ENCODE results near the gene AASS.

The AASS gene

DNA sequence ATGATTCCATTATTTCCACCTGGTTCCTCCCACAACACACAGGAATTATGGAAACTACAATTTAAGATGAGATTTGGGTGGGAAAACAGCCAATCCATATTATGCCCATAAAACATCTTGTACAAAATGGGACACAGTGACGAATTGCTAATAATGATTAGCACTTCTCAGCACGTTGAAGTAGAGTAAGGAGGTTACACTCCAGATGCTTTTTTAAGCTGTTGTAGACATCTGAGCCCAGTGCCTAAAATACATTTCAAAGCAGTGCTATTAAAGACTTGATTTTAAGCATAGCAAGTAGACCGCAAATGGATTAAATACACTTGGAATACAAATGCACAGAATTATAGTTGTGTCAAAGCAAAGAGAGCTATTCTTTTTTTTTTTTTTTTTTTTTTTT is 105.9 kb downstream of the AASS start:
- DNase-seq, result no peak

DNA sequence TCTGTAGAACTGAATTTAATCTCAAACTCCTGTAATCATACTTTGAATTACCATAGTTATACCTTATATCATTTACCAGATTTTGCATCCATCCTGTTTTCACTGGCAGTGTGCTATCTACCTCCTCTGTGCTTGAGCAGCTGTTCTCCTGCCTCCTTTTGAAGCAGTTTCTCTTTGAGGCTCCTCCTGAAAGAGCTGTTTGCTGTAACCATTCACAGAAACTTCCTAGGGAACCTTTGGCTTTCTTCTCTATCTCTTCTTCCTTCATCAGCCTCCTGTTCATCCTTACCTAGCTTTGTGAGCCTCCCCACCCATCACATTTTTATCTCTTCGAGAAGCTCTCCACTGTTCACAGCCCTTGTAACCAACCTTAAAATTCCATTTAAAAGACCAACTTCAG is 108.2 kb downstream of the AASS start:
- no peak for DNase-seq

DNA sequence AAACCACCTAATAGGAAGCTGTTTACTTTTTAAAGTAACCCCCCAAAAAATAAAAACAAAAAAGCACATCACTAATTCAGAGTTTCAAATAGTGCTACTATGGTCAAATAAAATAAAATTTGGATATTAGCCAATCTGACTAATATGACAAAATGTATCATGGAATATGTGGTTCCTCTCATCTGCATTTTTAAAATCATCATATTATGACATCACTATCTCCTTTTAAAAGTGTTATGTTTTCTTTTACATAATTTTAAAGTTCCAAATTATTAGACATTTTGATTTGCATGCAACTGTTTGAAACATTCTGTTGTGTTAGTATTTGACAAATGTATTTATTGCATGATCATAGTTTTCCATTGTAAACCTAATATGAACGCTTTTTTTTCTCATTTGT is 110.4 kb downstream of the AASS start:
- no peak for DNase-seq

DNA sequence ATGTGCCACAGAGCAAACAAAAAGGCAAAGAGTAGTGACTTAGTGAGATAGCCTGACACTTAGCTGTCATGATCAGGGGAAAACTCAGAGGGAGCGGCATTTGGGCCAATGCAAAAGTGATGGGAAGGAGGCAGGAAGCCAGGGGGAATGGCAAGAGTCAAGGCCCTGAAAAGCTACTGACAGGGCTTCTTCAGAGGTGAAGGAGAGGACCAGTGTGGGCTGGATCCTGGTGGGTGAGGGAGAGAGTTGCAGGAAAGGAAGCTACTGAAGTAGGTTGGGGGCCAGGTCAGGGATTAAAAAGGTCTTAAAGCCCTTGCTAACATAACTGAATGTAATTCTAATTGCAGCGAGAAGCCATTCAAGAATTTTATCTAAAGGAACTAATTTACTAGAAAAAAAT is 117.0 kb downstream of the AASS start:
- no peak for DNase-seq

Measured in inflammatory macrophage treated with lipopolysaccharide for 1 hour (primary cell).